Caki2 (cell line): Measurements from ENCODE around the gene MCTP1. TPM values are rescaled to one million over a fixed set of nuclear protein-coding genes. Genes with fewer than 3 reads are reported as not detected.

Experiments
- DNase-seq: peaks from one replicate; pipeline ENCODE4 v3.0.0-alpha.2; 2015; ENCODE audit warnings: low read depth
- in situ Hi-C: cut with HindIII; loops from 2 replicates; pipeline ENCODE4 v1.10.0; 2016; ENCODE audit warnings: low sequenced_read_pairs, low pct_unique_long_range_greater_than_20kb, mixed read lengths
- total RNA-seq: library from RNA; depleted of rRNA; stranded (reverse); fragments of >200 nt; shearing (Covaris generic); gene quantifications from 2 replicates; pipeline ENCODE4 v1.2.3, GENCODE V29; 2014; ENCODE audit warnings: low replicate concordance

Gene MCTP1
- total RNA-seq, 1 experiment from 2014 or later, result 42.4 TPM

DNA sequence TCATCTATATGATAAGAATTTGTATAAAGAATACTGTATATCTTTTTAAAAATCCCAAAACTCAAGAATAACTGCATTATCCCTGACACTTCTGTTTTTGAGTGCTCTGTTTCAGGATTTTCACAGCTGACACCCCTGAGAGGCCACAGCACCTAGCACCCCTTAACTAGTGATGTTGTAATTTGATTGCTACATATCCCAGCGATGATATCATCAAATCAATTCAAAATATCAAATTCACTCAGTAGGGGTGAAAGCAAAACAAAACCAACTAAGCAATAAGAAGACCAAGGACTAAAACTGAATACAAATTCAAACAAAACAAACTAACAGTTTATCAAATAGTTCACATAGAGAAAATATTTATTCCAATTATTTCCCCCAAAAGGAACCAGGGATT lies 184.3 kb downstream of the MCTP1 start:
- DNase-seq, result no peak
- in situ Hi-C loops, result no loop called here

DNA sequence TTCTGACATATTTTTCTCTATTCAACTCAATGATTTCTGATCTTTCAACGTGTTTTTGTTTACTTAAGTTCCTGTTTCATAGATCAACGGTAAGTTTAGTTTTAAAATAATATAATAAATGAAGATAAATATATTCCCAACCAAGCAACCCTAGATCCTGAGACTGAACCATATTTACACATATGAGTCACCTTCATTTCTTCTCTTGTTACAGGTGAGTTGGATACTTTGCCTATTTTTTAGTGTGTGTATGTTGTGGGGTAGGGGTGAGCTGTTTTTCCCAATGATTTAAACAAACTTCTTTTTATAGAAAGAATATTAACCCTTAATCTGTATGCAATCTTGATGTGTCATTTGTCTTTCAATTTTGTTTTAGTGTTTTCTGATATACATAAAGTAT lies 186.9 kb downstream of the MCTP1 start:
- no peak for DNase-seq
- in situ Hi-C loops, result no loop called here

DNA sequence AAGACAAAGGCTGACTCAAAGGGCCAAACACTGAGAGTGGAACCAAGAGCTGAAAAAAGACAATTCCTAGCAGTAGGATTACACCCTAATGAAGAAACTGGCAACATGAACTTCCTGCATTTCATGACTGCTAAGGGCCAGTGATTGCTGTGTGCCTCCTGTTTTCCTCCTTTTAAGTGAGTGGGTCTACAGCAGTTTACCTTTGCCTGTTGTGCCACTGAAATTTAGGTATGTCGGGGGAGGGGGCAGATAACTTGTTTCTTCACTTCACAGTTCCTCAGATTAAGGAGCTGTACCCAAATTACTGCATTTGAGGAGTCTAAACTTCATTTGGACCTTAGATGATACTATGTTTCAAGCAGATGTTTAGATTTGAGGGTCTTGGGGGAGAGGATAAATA lies 191.7 kb downstream of the MCTP1 start:
- in situ Hi-C loops, result no loop called here
- DNase-seq, result no peak

DNA sequence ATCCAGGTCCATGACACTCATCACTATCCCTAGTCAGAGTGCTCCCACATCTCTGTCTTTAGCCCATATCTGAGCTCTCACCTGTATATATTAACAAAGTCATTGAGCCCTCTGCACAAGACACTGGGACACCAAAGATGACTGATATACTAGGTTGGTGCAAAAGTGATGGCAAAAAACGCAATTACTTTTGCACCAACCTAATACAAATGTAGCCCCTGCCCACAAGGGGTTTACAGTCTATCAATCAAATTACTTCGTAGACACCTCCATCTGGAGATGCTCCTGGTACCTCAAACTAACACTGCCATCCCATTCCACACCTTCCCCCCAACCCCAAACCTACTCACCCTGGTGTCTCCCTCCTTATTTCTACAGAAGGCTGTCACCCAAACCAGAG lies 194.1 kb downstream of the MCTP1 start:
- in situ Hi-C loops, result no loop called here
- no peak for DNase-seq

DNA sequence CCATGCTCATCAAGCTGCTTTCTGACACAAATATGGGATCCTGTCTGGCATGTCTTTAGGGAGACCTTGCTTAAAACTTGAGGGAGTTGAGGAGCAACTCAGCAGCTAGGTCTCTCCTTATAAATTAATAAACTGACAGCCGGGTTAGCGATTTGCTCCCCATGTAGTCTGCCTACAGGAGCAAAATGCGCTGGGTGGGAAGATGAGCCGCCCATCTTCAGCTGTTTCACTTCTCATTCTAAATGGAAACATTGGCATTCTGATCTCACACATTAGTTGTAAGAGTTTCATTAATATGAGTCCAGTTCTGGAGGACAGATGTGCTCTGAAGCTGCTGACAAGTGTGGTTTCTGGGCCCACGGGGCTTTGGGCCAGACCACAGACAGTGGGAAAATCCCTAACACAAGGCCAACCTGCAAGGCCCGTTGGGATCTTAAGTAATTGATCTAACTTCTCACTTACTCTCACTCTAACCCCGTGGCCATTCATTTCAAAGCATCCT lies 197.0 kb downstream of the MCTP1 start:
- no peak for DNase-seq
- in situ Hi-C loops, result no loop called here

DNA sequence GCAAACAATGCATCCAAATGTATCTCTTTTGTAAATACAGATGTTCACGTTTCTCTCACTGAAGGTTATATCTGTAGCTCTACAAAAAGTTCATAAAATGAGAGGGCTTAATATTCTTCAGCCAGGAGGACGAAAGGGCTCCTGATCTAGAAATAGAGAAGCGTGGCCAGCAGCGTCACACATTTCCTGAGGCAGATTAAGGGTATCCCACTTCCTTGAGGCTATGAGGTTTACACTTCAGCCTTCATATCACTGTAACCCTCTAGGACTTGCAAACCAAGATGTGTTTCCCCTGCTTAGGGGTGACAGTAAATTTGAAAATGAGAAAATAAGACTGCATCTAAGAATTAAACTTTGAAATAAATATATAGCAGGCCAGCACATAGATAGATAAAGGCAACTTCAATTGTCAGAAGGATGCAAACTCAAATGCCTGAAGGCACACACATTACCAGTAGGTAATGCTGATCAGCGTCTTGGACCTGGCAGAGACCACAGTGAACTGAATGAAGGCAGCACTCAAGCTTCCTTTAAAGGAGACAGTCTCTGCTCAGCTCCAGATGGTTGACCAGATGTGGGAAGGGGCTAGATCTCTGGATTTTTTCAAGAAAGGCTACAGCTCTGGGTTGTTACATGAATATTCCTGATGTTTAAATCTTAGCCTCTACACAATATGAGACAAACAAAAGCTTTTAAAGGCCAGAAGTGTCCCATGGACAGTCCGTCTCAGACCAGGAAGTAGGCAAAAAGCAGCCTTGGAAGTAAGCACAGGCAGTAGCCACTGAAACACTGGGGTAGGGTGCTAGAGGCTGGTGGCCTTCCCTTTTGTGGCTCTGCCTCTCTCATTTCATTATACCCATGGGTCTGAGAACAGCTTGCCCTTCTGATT lies 197.7 kb downstream of the MCTP1 start:
- in situ Hi-C loops, result no loop called here
- no peak for DNase-seq

DNA sequence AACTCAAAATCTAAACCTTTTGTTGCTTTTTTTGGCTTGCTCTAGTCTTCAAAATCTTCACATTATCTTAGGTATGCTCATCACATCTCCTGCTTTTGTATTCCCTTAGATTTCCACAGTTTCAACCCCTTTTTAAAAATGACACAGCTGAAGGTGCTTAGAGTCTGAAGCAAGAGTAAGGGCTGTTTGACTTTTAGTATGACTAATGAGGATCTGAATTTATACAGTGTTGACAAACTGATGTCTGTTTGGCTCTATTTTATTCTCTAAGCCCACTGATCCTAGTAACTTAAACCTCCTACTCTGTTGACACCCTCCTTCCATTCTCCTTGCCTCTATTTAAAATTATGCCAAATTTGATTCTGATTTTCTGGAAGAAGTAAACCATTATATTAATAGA lies 200.1 kb downstream of the MCTP1 start:
- no peak for DNase-seq
- in situ Hi-C loops, result no loop called here

DNA sequence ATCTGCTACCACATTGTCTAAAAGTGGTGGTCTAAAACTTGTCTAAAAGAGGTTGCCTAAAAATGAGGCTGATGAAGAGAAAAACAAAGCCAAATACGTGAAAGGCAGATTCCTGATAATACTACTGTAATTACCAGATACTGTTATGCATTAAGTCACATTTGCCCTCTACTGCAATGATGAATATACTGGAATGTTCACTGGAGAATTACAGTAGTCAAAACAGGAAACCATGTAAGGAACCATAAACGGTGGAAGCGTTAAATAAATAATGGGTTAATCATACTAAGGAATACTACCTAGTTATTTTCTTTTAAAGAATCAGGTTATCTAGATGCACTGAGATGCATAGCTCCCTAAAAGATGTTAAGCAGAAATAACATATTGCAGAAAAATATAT lies 201.3 kb downstream of the MCTP1 start:
- in situ Hi-C loops, result no loop called here
- no peak for DNase-seq

DNA sequence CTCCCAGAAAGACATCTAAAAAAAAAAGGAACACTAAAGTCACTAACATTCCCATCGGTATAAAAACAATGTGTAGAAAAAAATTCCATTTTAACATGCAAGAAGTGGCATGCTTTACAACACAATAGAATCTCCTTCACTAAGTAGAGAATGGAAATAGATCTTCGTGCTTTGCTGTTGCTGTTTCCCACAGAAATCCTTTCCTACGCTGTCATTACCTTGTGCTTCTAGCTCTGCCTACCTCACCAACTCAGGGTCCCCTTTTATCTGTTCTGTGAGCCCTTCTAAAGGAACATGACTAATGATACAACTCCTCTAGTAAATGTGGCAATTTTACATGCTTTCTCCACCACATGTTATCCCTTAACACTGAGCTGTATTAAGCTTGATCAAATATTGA lies 202.9 kb downstream of the MCTP1 start:
- in situ Hi-C loops, result no loop called here
- no peak for DNase-seq

DNA sequence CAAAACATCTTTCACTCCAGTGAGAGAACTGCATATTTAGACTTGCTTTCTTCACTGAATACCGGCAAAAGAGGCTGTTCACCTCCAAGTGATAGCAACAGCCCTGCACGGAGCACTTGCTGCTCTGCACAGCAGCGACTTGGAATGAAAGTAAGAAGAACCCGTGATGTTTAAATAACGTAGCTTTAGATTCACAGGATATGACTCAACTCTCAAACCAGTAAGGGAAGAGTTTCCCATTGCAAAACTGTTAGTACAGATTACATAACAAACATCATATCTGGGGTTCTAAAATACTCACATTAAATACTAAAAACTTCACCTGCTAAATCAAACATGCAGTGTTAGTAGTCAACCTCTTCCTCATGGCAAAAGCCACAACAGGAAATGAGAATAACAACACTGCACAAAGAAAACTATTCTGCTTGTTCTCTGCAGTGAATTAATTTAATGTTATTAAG lies 203.4 kb downstream of the MCTP1 start:
- in situ Hi-C loops, result no loop called here
- peak; percentile 78 for DNase-seq

DNA sequence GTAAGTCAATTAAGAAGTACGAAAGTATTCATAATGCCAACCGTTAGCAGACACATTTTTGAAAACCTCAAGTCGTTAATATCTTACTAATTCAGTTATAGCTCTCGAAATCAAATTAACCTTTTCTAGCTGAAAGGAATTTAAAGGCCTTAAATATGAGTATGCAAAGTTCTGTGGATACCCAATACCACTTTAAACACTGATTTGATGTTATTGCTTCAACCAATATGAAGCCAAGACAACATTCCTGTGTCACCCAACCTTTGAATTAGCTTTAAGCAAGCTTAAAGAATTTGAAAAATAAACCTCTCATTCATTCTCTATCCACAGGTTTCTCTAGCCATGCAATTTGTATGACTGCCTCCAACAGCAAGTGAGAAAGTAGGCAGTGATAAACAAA lies 204.5 kb downstream of the MCTP1 start:
- peak; percentile 70 for DNase-seq

DNA sequence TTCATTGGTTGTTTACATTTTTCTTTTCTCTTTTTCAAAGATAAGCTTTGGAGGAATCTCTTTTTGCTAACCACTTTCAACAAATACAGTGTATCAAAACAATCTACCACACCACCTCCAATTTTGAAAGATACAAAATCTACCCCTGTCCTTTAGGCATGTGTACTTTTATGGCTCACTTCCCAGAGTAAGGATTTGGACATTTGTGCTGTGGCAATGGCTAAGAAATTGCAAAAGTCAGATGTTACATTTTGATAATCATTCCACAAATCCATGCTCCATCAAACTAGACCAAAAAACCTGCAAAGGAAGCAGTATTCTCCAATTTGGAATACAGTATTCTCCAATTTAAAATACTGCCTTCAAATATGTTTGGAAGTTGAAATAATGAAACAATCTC lies 204.9 kb downstream of the MCTP1 start:
- no peak for DNase-seq
- in situ Hi-C loops, result no loop called here

More for the DNA sequence above, 204.5 kb downstream of the MCTP1 start:
- in situ Hi-C loops, result no loop called here

DNA sequence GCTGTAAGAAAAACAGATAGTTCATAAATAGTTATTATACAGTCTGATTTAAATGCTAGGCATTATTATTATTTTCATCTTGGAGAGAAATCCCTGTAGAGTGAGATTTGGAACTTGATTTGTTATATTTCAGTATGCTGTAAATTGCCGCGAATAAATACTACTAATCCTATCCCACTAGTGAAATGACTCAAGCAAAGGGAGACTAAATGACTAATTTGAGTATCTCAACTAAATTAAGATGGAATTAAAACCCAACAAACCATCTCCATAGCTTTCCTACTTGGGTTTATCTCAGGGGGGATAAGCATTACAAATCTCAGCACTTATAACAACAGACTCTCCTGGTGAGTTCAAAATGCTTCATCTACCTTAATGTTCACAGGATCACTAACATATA lies 206.0 kb downstream of the MCTP1 start:
- in situ Hi-C loops, result no loop called here
- DNase-seq, result no peak

DNA sequence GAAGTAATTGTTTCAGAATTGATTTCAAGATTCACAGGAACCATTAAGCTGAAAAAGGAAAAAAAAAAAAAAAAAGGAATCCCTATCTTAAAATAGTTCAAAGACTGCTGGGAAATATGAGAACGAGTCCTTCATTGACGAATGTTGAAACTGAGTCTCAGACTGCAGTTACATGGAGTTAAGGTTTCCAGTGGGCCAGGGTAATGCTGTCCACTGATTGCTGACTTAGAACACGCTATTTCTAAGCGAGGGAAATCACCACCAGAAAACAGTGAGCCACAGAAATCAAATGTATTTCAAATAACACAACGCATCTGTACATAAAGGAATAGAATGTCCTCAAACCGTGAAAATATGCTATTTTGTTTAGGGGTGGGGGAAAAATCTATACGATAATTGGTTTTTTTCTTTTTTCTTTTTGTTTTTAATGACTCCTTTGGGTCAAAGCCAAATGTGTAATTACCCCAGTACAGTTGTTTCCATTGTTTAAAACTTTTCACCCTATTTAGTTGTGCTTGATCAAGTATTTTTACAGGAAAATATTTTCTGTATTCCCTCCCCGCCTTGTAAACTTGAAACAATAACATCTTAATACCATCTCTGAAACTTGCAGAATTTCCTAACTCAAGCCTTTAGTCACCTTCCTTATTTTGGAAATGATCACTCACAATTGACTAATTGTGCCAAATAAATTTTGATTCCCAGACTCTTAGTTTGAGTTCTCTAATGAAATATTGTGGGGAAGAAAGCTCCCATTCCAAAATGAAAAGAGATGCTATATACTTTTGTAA lies 208.3 kb downstream of the MCTP1 start:
- in situ Hi-C loops, result no loop called here
- DNase-seq, result no peak

DNA sequence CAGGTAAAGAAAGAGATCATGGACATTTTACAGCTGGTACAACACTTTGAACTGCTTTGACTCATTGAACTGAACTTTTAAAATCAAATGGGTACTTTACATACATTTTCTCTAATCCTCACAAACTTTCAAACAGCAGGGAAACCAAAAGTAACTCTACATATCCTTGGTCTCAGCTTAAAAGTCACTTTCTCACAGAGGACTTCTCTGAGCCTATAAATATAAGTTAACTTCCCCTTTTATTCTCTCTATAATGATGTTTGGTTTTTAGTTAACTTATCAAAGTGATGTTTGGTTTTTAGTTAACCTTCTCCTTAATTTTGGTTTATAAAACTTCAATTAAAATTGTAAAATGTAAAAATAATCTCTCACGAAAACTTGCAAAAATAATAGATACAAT lies 209.8 kb downstream of the MCTP1 start:
- in situ Hi-C loops, result no loop called here
- DNase-seq, result no peak

DNA sequence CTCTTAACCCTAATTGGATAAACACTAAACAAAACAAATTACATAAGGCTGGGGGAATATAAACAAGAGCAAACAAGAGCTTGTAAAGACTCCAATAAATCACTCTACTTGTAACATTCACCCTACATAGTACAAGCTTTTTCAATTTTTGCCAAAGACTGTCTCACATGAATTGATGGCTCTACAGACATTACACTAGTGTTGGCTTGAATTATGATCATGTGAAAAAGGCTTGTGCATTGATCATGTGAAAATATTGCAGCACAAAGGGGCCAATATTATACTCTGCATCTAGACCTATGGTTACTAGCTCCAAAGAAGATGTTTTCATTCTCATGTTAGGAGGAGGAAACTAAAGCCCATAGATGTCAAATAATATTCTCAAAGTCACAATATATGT lies 212.6 kb downstream of the MCTP1 start:
- in situ Hi-C loops, result no loop called here
- DNase-seq, result no peak

DNA sequence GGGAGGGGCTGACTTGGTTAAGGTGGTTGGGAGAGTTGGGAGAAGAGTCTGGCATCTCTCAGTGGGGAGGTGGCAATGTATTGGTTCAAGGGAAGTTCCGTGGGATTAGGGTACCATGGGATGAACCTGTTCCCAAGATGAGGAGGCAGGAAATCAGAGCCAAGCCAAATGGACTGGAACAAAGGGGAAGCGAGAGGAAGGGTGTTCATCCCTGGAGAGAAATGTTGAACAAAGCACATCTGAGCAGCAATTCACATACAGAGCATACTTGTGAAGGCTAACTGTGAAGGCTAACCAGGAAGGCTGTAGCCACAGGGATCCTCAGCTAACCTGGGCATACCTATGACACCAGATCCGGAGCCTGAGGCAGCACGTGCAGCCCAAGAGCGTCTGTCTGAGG lies 214.0 kb downstream of the MCTP1 start:
- in situ Hi-C loops, result no loop called here
- DNase-seq, result no peak

DNA sequence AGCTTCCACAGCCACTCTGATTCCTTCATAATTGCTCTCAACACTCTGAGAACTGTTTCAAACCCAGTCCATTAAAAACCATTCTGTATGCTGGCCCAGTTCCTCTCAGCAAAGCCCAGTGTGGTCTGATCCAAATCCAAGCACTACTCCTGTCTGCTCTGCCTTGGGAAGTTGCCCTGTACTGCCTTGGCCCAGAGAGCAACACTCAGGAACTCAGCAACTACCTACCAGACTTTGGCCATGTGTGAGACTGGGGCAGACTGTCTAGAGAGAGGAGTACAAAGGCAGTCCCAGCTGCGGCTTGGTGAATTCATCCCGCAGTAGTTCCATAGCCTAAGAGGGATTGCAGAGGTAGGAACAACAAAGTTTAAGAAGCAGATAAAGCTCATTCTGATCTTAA lies 214.4 kb downstream of the MCTP1 start:
- DNase-seq, result no peak
- in situ Hi-C loops, result no loop called here

DNA sequence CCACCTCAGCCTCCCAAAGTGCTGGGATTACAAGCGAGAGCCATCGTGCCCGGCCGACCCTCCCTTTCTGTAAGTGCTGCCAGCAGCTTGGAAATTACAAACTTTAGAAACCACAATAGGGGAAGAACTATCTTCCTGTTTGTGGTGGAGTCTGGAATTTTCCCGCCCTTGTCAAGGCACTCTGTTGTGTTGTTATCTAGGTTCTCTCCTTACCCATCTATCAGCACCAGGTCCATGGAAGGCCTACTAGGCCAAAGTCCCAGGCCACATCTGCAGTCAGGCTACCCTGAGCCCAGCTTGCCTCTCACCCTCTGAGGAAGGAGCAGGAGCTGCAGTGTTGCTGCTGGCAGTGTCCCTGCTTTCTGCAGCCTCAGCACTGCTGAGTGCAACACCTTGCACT lies 214.9 kb downstream of the MCTP1 start:
- in situ Hi-C loops, result no loop called here
- DNase-seq, result no peak
